ENCODE data around the gene CPEB4.

The CPEB4 gene

GRCh38 chr5:173859408-173860159 is 28.6 kb upstream of the CPEB4 start:
- no peak for DNase-seq

GRCh38 chr5:173862047-173862477 is 26.1 kb upstream of the CPEB4 start:
- DNase-seq, result no peak

- DNase-seq, result no peak
Observed at GRCh38 chr5:173863359-173863758, 24.8 kb upstream of the CPEB4 start.

- DNase-seq, result no peak
Observed at GRCh38 chr5:173864126-173865050, 23.8 kb upstream of the CPEB4 start.

GRCh38 chr5:173866243-173866857 is 21.8 kb upstream of the CPEB4 start:
- no peak for DNase-seq

- no peak for DNase-seq
Observed at GRCh38 chr5:173866858-173867679, 21.1 kb upstream of the CPEB4 start.

GRCh38 chr5:173868096-173868880 is 19.9 kb upstream of the CPEB4 start:
- DNase-seq, result no peak

GRCh38 chr5:173869316-173869715 is 18.8 kb upstream of the CPEB4 start:
- no peak for DNase-seq

GRCh38 chr5:173872957-173873305 is 15.2 kb upstream of the CPEB4 start:
- DNase-seq, result no peak

GRCh38 chr5:173873306-173873922 is 14.7 kb upstream of the CPEB4 start:
- DNase-seq, result no peak

GRCh38 chr5:173875189-173875588 is 13.0 kb upstream of the CPEB4 start:
- DNase-seq, result no peak

- DNase-seq, result no peak
Observed at GRCh38 chr5:173878224-173878967, 9.8 kb upstream of the CPEB4 start.

GRCh38 chr5:173880306-173880985 is 7.7 kb upstream of the CPEB4 start:
- DNase-seq, result peak; percentile 53

- no peak for DNase-seq
Observed at GRCh38 chr5:173881811-173882575, 6.2 kb upstream of the CPEB4 start.

- DNase-seq, result no peak
Observed at GRCh38 chr5:173882632-173883031, 5.5 kb upstream of the CPEB4 start.

- DNase-seq, result no peak
Observed at GRCh38 chr5:173883347-173883924, 4.7 kb upstream of the CPEB4 start.

- DNase-seq, result no peak
Observed at GRCh38 chr5:173884402-173885053, 3.6 kb upstream of the CPEB4 start.

GRCh38 chr5:173885054-173885443 is 3.1 kb upstream of the CPEB4 start:
- no peak for DNase-seq
